K562 (cell line): ENCODE results near the gene POU3F1. TPM values are rescaled to one million over a fixed set of nuclear protein-coding genes. Genes with fewer than 3 reads are reported as not detected.

Experiments used
- CCNT2 ChIP-seq: IDR thresholded peaks from 2 replicates; pipeline ENCODE4 v1.6.1; 2011; ENCODE audit warnings: borderline replicate concordance, low read depth, mild to moderate bottlenecking, moderate library complexity, mixed read lengths, low read length; ENCODE audit not compliant: insufficient read length; ENCODE audit errors: extremely low read depth
- GABPA ChIP-seq: fragments of 200-800 bp; sonication (Bioruptor generic); conservative IDR thresholded peaks from 2 replicates; pipeline ENCODE4 v1.6.1; 2016; ENCODE audit warnings: low read depth, missing genetic modification characterization, missing compliant biosample characterization
- GATA2 ChIP-seq: sonication (generic); formaldehyde crosslinking; IDR thresholded peaks from 2 replicates; pipeline ENCODE4 v1.4.0; 2020; ENCODE audit warnings: mild to moderate bottlenecking, missing genetic modification reagents
- KDM5B ChIP-seq: fragments of 200-600 bp; sonication (generic); IDR thresholded peaks from 2 replicates; pipeline ENCODE4 v1.6.1; 2012; ENCODE audit warnings: low read depth, mild to moderate bottlenecking, moderate library complexity, low read length, control low read depth, inconsistent platforms; ENCODE audit not compliant: insufficient replicate concordance
- NCOA1 ChIP-seq: fragments of 450-650 bp; IDR thresholded peaks from 2 replicates; pipeline ENCODE4 v1.6.1; 2016; ENCODE audit warnings: low read depth
- NCOA4 ChIP-seq: fragments of 450-650 bp; IDR thresholded peaks from 2 replicates; pipeline ENCODE4 v1.6.1; 2018; ENCODE audit warnings: mild to moderate bottlenecking; ENCODE audit not compliant: partially characterized antibody
- NR1H2 ChIP-seq: sonication (generic); formaldehyde crosslinking; IDR thresholded peaks from 2 replicates; pipeline ENCODE4 v1.4.0; 2020; ENCODE audit warnings: mild to moderate bottlenecking, missing genetic modification reagents
- PPARD ChIP-seq: fragments of 250-450 bp; sonication (Bioruptor Pico); IDR thresholded peaks from 2 replicates; pipeline ENCODE4 v1.8.0; 2022; ENCODE audit warnings: inconsistent platforms, mild to moderate bottlenecking, moderate library complexity
- RHOXF2B ChIP-seq: fragments of 250-450 bp; sonication (Bioruptor Pico); conservative IDR thresholded peaks from 2 replicates; pipeline ENCODE4 v1.5.1; 2021
- TCFL5 ChIP-seq: fragments of 250-450 bp; sonication (Bioruptor Pico); conservative IDR thresholded peaks from 2 replicates; pipeline ENCODE4 v1.6.1; 2021; ENCODE audit warnings: mild to moderate bottlenecking, moderate library complexity, matching md5 sums
- TEAD4 ChIP-seq, 2 experiments: sonication (generic) in 1 of 2; formaldehyde crosslinking in 1 of 2; IDR thresholded peaks; 2 replicates each; pipeline versions ENCODE4 v1.6.1 to v1.8.0; 2012 to 2022; ENCODE audit warnings: borderline replicate concordance in 1 of 2, inconsistent platforms in 1 of 2, low read length in 1 of 2, mild to moderate bottlenecking in 1 of 2, missing genetic modification reagents in 1 of 2
- ZNF561 ChIP-seq: fragments of 450-650 bp; formaldehyde crosslinking; conservative IDR thresholded peaks from 2 replicates; pipeline ENCODE4 v1.4.0; 2020; ENCODE audit warnings: mild to moderate bottlenecking, moderate library complexity
- ZNF589 ChIP-seq: fragments of 200-800 bp; sonication (Bioruptor generic); IDR thresholded peaks from 2 replicates; pipeline ENCODE4 v1.6.1; 2016; ENCODE audit warnings: low read depth, missing genetic modification characterization, missing compliant biosample characterization
- ZNF75A ChIP-seq: fragments of 450-650 bp; formaldehyde crosslinking; IDR thresholded peaks from 2 replicates; pipeline ENCODE4 v1.4.0; 2020; ENCODE audit warnings: mild to moderate bottlenecking
- ZNF764 ChIP-seq: fragments of 250-450 bp; sonication (Bioruptor Pico); IDR thresholded peaks from 2 replicates; pipeline ENCODE4 v1.4.0; 2020; ENCODE audit warnings: low read depth, mild to moderate bottlenecking, moderate library complexity
- polyA plus RNA-seq, 8 experiments: library from polyadenylated mRNA; depleted of rRNA in 4 of 8; stranded (reverse) in 5 of 8; unstranded in 3 of 8; fragments of >200 nt; fragmentation: Nextera tagmentation in 2 of 8; fragmentation: Illumina TruSeq in 1 of 8; extraction: Ambion mirVana in 2 of 8; extraction: Trizol in 1 of 8; gene quantifications; 2 replicates each; pipeline versions ENCODE4 v1.2.1 to v1.2.3, GENCODE V29; 2011 to 2014; ENCODE audit warnings: inconsistent platforms in 1 of 8, missing spikeins in 1 of 8
- total RNA-seq, 7 experiments: library from RNA; depleted of rRNA in 6 of 7; stranded (reverse); fragments of >200 nt in 6 of 7; fragmentation: Illumina TruSeq in 2 of 7; extraction: Trizol in 2 of 7; gene quantifications; 2 replicates each; pipeline versions ENCODE4 v1.2.1 to v1.2.3, GENCODE V29; 2011 to 2021; ENCODE audit warnings: low replicate concordance in 1 of 7
- TF ChIP-seq, protein P1 (sequence below): fragments of 250-450 bp; sonication (Bioruptor Pico); IDR thresholded peaks from 2 replicates; pipeline ENCODE4 v1.9.0; 2021; ENCODE audit warnings: mild to moderate bottlenecking
- TF ChIP-seq, protein P2 (sequence below): sonication (generic); formaldehyde crosslinking; IDR thresholded peaks from 2 replicates; pipeline ENCODE4 v1.8.1; 2022; ENCODE audit warnings: missing genetic modification reagents
- TF ChIP-seq, protein P3 (sequence below): fragments of 250-450 bp; sonication (Bioruptor Pico); IDR thresholded peaks from 2 replicates; pipeline ENCODE4 v1.4.0; 2020
- TF ChIP-seq, protein P4 (sequence below): fragments of 250-450 bp; sonication (Bioruptor Pico); IDR thresholded peaks from 2 replicates; pipeline ENCODE4 v1.6.1; 2021; ENCODE audit warnings: mild to moderate bottlenecking

POU3F1 gene
- total and polyA plus RNA-seq, 9 of the 15 experiments (the other 6 are each of a cell fraction or from before 2014, with no cell fraction given) = 0.09 TPM; not detected in 8

DNA sequence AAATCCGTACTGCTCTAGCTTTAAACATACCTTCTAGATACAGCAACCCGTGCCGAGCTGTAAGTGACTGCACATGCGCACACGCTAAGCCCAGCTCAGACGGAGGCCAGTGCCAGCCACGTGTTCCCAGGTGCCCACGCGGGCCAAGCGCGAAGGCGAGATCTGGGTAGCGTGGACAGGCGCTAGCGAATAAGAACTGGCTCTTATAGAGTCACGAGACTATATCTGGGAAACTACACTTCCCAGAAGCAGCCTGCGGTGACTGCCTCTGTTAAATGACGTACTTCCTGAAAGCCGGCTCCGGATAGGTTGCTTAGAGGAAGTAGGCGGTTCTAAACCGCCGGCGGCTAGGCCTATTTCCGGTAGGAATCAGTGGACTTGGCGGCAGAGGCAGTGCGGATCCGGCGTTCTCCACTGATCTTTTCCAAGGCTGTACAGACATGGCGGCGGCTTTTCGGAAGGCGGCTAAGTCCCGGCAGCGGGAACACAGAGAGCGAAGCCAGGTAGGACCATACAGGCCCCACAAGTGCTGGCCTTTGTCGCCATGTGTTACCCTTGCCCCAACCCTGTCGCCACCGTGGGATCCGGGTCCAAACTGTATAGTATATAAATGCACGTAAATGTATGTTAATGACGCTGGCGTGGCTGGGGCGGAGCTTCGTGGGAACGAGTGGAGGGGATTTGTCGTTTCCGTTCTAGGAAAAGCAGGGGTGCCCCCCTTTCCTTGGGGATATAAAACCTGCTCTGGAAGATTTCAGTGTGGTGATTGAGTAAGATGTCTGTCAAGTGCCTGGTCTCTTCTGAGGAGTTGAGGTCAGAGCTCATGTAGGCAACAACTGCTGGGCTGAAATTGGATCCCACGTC lies 34.0 kb downstream of the POU3F1 start, which contains the start of gene UTP11 (continued):
- TF ChIP-seq, protein P1, sequence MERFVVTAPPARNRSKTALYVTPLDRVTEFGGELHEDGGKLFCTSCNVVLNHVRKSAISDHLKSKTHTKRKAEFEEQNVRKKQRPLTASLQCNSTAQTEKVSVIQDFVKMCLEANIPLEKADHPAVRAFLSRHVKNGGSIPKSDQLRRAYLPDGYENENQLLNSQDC = peak; percentile 79; the same call in 1 of the 2 replicates
- TF ChIP-seq GATA2 (CRISPR knock-in tag) (no peak), ZNF589 (CRISPR knock-in tag) (peak; percentile 100), CCNT2 (peak; percentile 45), GABPA (tag) (peak; percentile 100), TEAD4 (IDR thresholded peaks at IDR 0.05; ENCODE audit: low read length) (peak; percentile 64), TEAD4 (CRISPR knock-in tag; IDR thresholded peaks at IDR 0.05; ENCODE audit: borderline replicate concordance) (peak; percentile 98), NR1H2 (CRISPR knock-in tag) (peak; percentile 84), RHOXF2B (CRISPR knock-in tag) (peak; percentile 95; the same call in 1 of the 2 replicates), PPARD (CRISPR knock-in tag) (no peak), ZNF75A (CRISPR knock-in tag) (no peak; the same call in 1 of the 2 replicates), NCOA1 (no peak; the same call in 1 of the 2 replicates), ZNF561 (CRISPR knock-in tag) (peak; percentile 84; the same call in 1 of the 2 replicates), ZNF764 (CRISPR knock-in tag) (no peak), KDM5B (peak; percentile 63), TCFL5 (CRISPR knock-in tag) (peak; percentile 87), NCOA4 (no peak)
- TF ChIP-seq, protein P2, sequence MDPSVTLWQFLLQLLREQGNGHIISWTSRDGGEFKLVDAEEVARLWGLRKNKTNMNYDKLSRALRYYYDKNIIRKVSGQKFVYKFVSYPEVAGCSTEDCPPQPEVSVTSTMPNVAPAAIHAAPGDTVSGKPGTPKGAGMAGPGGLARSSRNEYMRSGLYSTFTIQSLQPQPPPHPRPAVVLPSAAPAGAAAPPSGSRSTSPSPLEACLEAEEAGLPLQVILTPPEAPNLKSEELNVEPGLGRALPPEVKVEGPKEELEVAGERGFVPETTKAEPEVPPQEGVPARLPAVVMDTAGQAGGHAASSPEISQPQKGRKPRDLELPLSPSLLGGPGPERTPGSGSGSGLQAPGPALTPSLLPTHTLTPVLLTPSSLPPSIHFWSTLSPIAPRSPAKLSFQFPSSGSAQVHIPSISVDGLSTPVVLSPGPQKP = no peak
- TF ChIP-seq, protein P3, sequence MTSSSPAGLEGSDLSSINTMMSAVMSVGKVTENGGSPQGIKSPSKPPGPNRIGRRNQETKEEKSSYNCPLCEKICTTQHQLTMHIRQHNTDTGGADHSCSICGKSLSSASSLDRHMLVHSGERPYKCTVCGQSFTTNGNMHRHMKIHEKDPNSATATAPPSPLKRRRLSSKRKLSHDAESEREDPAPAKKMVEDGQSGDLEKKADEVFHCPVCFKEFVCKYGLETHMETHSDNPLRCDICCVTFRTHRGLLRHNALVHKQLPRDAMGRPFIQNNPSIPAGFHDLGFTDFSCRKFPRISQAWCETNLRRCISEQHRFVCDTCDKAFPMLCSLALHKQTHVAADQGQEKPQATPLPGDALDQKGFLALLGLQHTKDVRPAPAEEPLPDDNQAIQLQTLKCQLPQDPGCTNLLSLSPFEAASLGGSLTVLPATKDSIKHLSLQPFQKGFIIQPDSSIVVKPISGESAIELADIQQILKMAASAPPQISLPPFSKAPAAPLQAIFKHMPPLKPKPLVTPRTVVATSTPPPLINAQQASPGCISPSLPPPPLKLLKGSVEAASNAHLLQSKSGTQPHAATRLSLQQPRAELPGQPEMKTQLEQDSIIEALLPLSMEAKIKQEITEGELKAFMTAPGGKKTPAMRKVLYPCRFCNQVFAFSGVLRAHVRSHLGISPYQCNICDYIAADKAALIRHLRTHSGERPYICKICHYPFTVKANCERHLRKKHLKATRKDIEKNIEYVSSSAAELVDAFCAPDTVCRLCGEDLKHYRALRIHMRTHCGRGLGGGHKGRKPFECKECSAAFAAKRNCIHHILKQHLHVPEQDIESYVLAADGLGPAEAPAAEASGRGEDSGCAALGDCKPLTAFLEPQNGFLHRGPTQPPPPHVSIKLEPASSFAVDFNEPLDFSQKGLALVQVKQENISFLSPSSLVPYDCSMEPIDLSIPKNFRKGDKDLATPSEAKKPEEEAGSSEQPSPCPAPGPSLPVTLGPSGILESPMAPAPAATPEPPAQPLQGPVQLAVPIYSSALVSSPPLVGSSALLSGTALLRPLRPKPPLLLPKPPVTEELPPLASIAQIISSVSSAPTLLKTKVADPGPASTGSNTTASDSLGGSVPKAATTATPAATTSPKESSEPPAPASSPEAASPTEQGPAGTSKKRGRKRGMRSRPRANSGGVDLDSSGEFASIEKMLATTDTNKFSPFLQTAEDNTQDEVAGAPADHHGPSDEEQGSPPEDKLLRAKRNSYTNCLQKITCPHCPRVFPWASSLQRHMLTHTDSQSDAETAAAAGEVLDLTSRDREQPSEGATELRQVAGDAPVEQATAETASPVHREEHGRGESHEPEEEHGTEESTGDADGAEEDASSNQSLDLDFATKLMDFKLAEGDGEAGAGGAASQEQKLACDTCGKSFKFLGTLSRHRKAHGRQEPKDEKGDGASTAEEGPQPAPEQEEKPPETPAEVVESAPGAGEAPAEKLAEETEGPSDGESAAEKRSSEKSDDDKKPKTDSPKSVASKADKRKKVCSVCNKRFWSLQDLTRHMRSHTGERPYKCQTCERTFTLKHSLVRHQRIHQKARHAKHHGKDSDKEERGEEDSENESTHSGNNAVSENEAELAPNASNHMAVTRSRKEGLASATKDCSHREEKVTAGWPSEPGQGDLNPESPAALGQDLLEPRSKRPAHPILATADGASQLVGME (CRISPR knock-in tag) = peak; percentile 98
- TF ChIP-seq, protein P4, sequence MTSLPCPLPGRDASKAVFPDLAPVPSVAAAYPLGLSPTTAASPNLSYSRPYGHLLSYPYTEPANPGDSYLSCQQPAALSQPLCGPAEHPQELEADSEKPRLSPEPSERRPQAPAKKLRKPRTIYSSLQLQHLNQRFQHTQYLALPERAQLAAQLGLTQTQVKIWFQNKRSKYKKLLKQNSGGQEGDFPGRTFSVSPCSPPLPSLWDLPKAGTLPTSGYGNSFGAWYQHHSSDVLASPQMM = no peak
